NB4 (cell line): ENCODE measurements around the gene PTK6.

Experiments used
- DNase-seq: peaks from one replicate; pipeline ENCODE4 v3.0.0; 2010; ENCODE audit warnings: low read depth
- H3K4me3 ChIP-seq: one replicate; pipeline ENCODE4 v1.5.1; 2011; ENCODE audit warnings: mild to moderate bottlenecking, low read depth, low read length, moderate library complexity
- CTCF ChIP-seq: IDR thresholded peaks from one replicate; pipeline ENCODE4 v1.5.1; 2012; ENCODE audit warnings: low read depth, low read length
- MAX ChIP-seq: IDR thresholded peaks from 2 replicates; pipeline ENCODE4 v1.6.1; 2011; ENCODE audit warnings: low read depth, low read length
- MYC ChIP-seq: IDR thresholded peaks from 2 replicates; pipeline ENCODE4 v1.6.1; 2011; ENCODE audit warnings: low read depth, low read length
- POLR2A ChIP-seq: IDR thresholded peaks from 2 replicates; pipeline ENCODE4 v1.6.1; 2011; ENCODE audit warnings: mild to moderate bottlenecking; ENCODE audit not compliant: insufficient read length; ENCODE audit errors: extremely low read depth

PTK6 gene

GRCh38 chr20:63558804-63559484, 21.8 kb upstream of the PTK6 start:
- H3K4me3 ChIP-seq, result no peak overlapping the region
- TF ChIP-seq CTCF (no peak), MYC (no peak)
- DNase-seq, result no peak

- no peak for DNase-seq
- no peak overlapping the region for H3K4me3 ChIP-seq
- no peak for TF ChIP-seq MYC
- TF ChIP-seq POLR2A, result no peak
- TF ChIP-seq MAX, result no peak
- no peak for TF ChIP-seq CTCF
These were observed 20.3 kb upstream of the PTK6 start for GRCh38 chr20:63557481-63557891.

- DNase-seq, result no peak
These were observed 19.8 kb upstream of the PTK6 start for GRCh38 chr20:63556873-63557478.

GRCh38 chr20:63555661-63556381, 18.6 kb upstream of the PTK6 start:
- no peak for DNase-seq
- no peak overlapping the region for H3K4me3 ChIP-seq
- TF ChIP-seq CTCF (no peak), MYC (no peak), MAX (no peak), POLR2A (no peak)

More at GRCh38 chr20:63556873-63557478, 19.8 kb upstream of the PTK6 start:
- H3K4me3 ChIP-seq, result no peak overlapping the region
- no peak for TF ChIP-seq CTCF
- TF ChIP-seq POLR2A, result no peak
- no peak for TF ChIP-seq MAX
- TF ChIP-seq MYC, result no peak

- peak; percentile 76 for DNase-seq
- no peak overlapping the region for H3K4me3 ChIP-seq
- TF ChIP-seq CTCF, result no peak
- no peak for TF ChIP-seq POLR2A
- no peak for TF ChIP-seq MYC
- TF ChIP-seq MAX, result no peak
These were observed 17.4 kb upstream of the PTK6 start for GRCh38 chr20:63554361-63555278.
